NT2/D1 (cell line): ENCODE data around the gene ZFYVE9.

ENCODE experiments used
- DNase-seq: peaks from one replicate; pipeline ENCODE4 v3.0.0-alpha.2; 2011; ENCODE audit warnings: low read depth, low spot score
- H3K27me3 ChIP-seq: 2 replicates; pipeline ENCODE4 v1.6.0; 2011; ENCODE audit warnings: mild to moderate bottlenecking; ENCODE audit not compliant: insufficient read length, insufficient read depth
- H3K36me3 ChIP-seq: 2 replicates; pipeline ENCODE4 v1.6.1; 2011; ENCODE audit warnings: mild to moderate bottlenecking, low read length, mixed read lengths; ENCODE audit not compliant: insufficient read depth, insufficient read length
- H3K4me1 ChIP-seq: 2 replicates; pipeline ENCODE4 v1.5.1; 2011; ENCODE audit not compliant: insufficient read depth, insufficient read length
- H3K4me3 ChIP-seq: 2 replicates; pipeline ENCODE4 v1.5.1; 2011; ENCODE audit warnings: low read depth; ENCODE audit not compliant: insufficient read length
- H3K9ac ChIP-seq: 2 replicates; pipeline ENCODE4 v1.6.0; 2011; ENCODE audit warnings: low read depth; ENCODE audit not compliant: insufficient read length
- H3K9me3 ChIP-seq: 2 replicates; pipeline ENCODE4 v1.5.1; 2011; ENCODE audit warnings: mild to moderate bottlenecking, low read length; ENCODE audit not compliant: insufficient read depth
- SUZ12 ChIP-seq: IDR thresholded peaks from 2 replicates; pipeline ENCODE4 v1.6.1; 2011; ENCODE audit not compliant: insufficient read length, insufficient read depth; ENCODE audit errors: extremely low read depth
- YY1 ChIP-seq: IDR thresholded peaks from 2 replicates; pipeline ENCODE4 v1.6.1; 2011; ENCODE audit not compliant: insufficient read length, insufficient read depth
- ZNF274 ChIP-seq: IDR thresholded peaks from 2 replicates; pipeline ENCODE4 v1.6.1; 2011; ENCODE audit warnings: mild to moderate bottlenecking, low read depth, low read length

ZFYVE9 gene

GRCh38 chr1:52225174-52225573 is 83.3 kb downstream of the ZFYVE9 start:
- no peak for DNase-seq
- no peak overlapping the region for H3K4me3 ChIP-seq
- no peak overlapping the region for H3K9ac ChIP-seq
- no peaks in the 10 kb centered on the region for H3K36me3 ChIP-seq
- H3K4me1 ChIP-seq, result no peaks in the 10 kb centered on the region
- TF ChIP-seq ZNF274, result no peak
- no peak for TF ChIP-seq SUZ12
- TF ChIP-seq YY1, result no peak
- peaks cover 22% of the 10 kb centered on the region for H3K9me3 ChIP-seq
- H3K27me3 ChIP-seq, result no peaks in the 10 kb centered on the region

- Histone ChIP-seq H3K4me1 (no peaks in the 10 kb centered on the region), H3K9ac (no peak overlapping the region), H3K9me3 (peaks cover 13% of the 10 kb centered on the region), H3K36me3 (no peaks in the 10 kb centered on the region), H3K4me3 (no peak overlapping the region), H3K27me3 (no peaks in the 10 kb centered on the region)
- no peak for DNase-seq
- no peak for TF ChIP-seq ZNF274
- no peak for TF ChIP-seq YY1
- TF ChIP-seq SUZ12, result no peak
Measured at GRCh38 chr1:52229494-52229893, 87.6 kb downstream of the ZFYVE9 start.

DNA sequence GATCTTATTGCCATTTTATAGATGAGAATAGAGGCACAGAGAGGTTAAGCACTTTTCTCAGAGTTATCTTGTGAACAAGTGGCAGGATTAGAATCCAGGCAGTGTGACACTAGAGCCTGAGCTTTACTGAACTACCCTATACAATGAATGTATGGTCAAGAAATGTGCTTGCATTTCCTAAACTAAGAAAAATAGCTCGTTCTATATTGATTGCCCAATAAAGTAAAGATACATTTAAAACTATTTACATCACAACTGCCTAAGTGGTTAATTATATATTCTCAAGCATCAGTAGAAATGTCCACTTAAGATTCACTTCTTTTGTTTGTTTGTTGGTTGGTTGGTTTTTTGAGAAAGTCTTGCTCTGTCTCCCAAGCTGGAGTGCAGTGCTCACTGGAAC is 91.6 kb downstream of the ZFYVE9 start:
- Histone ChIP-seq H3K9ac (no peak overlapping the region), H3K4me3 (no peak overlapping the region), H3K4me1 (no peaks in the 10 kb centered on the region), H3K9me3 (no peaks in the 10 kb centered on the region), H3K27me3 (no peaks in the 10 kb centered on the region), H3K36me3 (peaks cover 3% of the 10 kb centered on the region)
- TF ChIP-seq ZNF274 (no peak), YY1 (no peak), SUZ12 (no peak)
- no peak for DNase-seq

DNA sequence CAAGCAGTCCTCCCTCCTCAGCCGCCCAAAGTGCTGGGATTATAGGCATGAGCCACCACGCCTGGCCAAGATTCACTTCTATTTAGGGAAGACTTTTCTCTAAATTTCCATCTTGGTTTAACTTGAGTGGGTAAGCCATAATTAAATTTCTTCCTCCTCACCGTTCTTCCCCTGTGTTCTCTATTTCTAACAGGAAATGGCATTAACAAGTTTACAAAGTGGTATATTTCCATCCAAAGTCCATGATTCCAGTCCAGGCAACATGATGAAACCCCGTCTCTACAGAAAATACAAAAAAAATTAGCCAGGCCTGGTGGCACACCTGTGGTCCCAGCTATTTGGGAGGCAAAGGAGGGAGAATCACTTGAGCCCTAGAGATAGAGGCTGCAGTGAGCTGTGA is 92.1 kb downstream of the ZFYVE9 start:
- Histone ChIP-seq H3K9ac (no peak overlapping the region), H3K9me3 (no peaks in the 10 kb centered on the region), H3K36me3 (peaks cover 3% of the 10 kb centered on the region), H3K27me3 (no peaks in the 10 kb centered on the region), H3K4me3 (no peak overlapping the region), H3K4me1 (no peaks in the 10 kb centered on the region)
- no peak for DNase-seq
- TF ChIP-seq YY1 (no peak), ZNF274 (no peak), SUZ12 (no peak)

GRCh38 chr1:52234708-52235107 is 92.8 kb downstream of the ZFYVE9 start:
- no peak overlapping the region for H3K4me3 ChIP-seq
- no peak for DNase-seq
- no peaks in the 10 kb centered on the region for H3K9me3 ChIP-seq
- TF ChIP-seq ZNF274, result no peak
- TF ChIP-seq SUZ12, result no peak
- TF ChIP-seq YY1, result no peak
- H3K9ac ChIP-seq, result no peak overlapping the region
- no peaks in the 10 kb centered on the region for H3K4me1 ChIP-seq
- no peaks in the 10 kb centered on the region for H3K27me3 ChIP-seq
- H3K36me3 ChIP-seq, result peaks cover 3% of the 10 kb centered on the region

DNA sequence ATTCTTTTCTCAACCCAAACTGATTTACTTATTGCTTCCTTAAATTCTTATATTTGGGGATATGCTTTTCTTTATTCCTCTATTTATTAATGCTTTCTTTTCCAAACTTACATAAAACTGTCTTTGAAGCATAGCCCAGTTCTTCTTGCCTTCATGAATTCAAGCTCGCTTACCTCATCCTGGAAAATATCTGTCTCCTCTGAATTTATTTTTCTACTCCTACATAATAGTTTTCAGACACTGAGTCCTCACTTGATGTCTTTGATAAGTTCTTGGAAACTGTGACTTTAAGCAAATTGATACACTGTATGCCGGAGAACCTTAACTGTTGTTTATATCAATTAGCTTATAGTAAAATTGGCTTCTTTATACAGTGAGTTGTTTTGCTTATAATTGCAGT is 93.8 kb downstream of the ZFYVE9 start:
- H3K4me3 ChIP-seq, result no peak overlapping the region
- TF ChIP-seq ZNF274, result no peak
- TF ChIP-seq YY1, result no peak
- TF ChIP-seq SUZ12, result no peak
- no peak for DNase-seq
- no peaks in the 10 kb centered on the region for H3K9me3 ChIP-seq
- H3K27me3 ChIP-seq, result no peaks in the 10 kb centered on the region
- H3K4me1 ChIP-seq, result no peaks in the 10 kb centered on the region
- H3K36me3 ChIP-seq, result peaks cover 3% of the 10 kb centered on the region
- no peak overlapping the region for H3K9ac ChIP-seq

GRCh38 chr1:52237430-52237829 is 95.5 kb downstream of the ZFYVE9 start:
- no peaks in the 10 kb centered on the region for H3K9me3 ChIP-seq
- no peak overlapping the region for H3K4me3 ChIP-seq
- no peaks in the 10 kb centered on the region for H3K27me3 ChIP-seq
- no peak for DNase-seq
- no peak overlapping the region for H3K9ac ChIP-seq
- peaks cover 3% of the 10 kb centered on the region for H3K36me3 ChIP-seq
- H3K4me1 ChIP-seq, result no peaks in the 10 kb centered on the region
- no peak for TF ChIP-seq SUZ12

DNA sequence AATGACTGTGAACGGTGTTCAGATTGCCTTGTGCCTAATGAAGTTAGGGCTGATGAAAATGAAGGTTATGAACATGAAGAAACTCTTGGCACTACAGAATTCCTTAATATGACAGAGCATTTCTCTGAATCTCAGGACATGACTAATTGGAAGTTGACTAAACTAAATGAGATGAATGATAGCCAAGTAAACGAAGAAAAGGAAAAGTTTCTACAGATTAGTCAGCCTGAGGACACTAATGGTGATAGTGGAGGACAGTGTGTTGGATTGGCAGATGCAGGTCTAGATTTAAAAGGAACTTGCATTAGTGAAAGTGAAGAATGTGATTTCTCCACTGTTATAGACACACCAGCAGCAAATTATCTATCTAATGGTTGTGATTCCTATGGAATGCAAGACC is 96.6 kb downstream of the ZFYVE9 start:
- Histone ChIP-seq H3K4me3 (no peak overlapping the region), H3K27me3 (no peaks in the 10 kb centered on the region), H3K9ac (no peak overlapping the region), H3K4me1 (no peaks in the 10 kb centered on the region), H3K9me3 (no peaks in the 10 kb centered on the region), H3K36me3 (peaks cover 3% of the 10 kb centered on the region)
- DNase-seq, result no peak
- TF ChIP-seq YY1, result no peak
- no peak for TF ChIP-seq ZNF274
- no peak for TF ChIP-seq SUZ12
